ENCODE results near the gene CTSH. TPM values are rescaled to one million over a fixed set of nuclear protein-coding genes. Genes with fewer than 3 reads are reported as not detected.

The CTSH gene
- total RNA-seq, 4 donors from 2014 or later, result 8.6 to 70.2 (median 41.0) TPM

DNA sequence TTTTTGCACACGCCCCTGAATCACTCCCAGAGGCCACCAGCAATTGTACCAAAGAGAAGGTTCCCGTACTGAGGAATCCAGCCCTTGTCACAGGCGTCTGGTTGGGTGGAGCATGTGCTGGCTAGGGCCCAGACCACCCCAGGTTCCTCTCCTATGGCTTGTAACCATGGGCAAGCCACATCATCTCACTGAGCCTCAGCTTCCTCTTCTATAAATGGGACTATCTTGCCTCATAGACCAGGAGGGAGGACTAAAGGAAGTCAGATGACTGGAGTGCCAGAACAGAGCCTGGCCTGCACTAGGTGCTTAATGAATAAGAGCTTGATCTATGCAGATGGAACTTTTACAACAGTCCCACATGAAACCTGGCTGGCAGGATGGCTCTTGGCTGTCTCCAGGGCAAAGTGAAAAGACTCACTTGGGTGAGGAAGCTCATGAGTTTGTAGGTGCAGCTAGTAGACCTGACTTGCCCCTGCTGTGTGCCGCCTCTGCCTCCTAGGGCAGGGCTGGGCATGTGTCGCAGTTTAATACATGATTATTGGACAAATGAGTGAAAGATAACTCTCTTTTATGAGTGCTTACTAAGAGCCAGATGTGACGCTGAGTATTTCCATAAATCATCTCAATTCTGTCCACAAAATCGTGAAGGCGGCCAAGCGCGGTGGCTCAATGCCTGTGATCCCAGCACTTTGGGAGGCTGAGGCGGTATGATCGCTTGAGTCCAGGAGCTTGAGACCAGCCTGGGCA lies 29.3 kb downstream of the CTSH start:
- no peaks in the 10 kb centered on the region for H3K27me3 ChIP-seq
- no peak overlapping the region for H3K4me3 ChIP-seq
- WGBS, 2 donors (ENCODE audit: low coverage in 1 of 2), result 69 to 75% methylated on average over 7 to 12 of the region's 12 CpGs
- in situ Hi-C loops (cut with MboI; ENCODE audit: low pct_ligation_motif_present in 1 of 4, low pct_unique_long_range_greater_than_20kb in 1 of 4, low sequenced_read_pairs in 3 of 4), result loop anchor here in 3 of 4 donors (25.0 kb wide), 1 partner anchor 272 kb away; no protein-coding TSS in a partner anchor
- no peak for TF ChIP-seq EP300 (IDR thresholded peaks at IDR 0.05; ENCODE audit: low read depth)
- no peak for TF ChIP-seq POLR2A (IDR thresholded peaks at IDR 0.05)
- TF ChIP-seq POLR2AphosphoS5 (IDR thresholded peaks at IDR 0.05), result peak in 1 of 3 donors; percentile 46
- peak overlapping the region; percentile 44 to 81 (median 69) for H3K27ac ChIP-seq
- H3K36me3 ChIP-seq, result peaks cover 0 to 9% (median 0%) of the 10 kb centered on the region in 4 donors
- peak; percentile 37 for DNase-seq
- H3K4me1 ChIP-seq, result peaks cover 13 to 29% (median 18%) of the 10 kb centered on the region in 4 donors
- intact Hi-C loops (cut with DNase I; ENCODE audit: low total_unique reads), result no loop called here
- no peaks in the 10 kb centered on the region for H3K9me3 ChIP-seq

DNA sequence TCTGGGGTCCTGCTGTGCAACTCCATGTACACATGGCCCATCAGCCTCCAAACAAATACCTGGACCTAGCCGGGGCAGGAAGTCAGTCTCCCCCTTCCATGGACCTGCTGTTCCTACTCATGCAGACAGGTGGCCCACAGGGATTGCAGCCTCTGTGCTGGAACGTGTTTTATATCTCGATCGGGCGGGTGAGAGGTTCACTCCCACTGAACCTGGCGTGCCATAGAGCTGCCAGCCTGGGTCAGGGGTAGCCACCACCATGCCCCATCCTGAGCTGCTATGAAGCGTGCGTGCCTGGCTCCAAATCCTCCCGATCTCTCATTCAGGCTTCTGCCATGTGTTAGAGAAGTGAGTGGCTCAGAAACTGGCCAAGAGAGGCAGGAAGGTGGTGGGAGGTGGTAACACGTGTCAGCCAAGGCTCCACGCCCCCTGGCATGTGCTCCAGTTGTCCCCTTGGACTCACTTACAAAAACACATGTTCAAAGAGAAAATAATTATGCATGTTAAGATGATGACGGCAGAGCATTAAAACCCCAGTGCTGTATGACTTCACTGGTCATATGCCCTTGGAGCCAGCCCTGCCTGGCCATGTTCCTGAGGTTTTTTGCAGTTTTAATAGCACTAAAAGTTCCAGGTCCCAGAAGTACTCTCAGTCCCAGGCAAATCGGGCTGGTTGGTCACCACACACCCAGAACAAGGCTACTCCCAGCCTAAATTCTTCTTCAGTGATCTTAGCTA lies 30.6 kb downstream of the CTSH start:
- Histone ChIP-seq H3K4me3 (no peak overlapping the region), H3K27ac (peak overlapping the region; percentile 44 to 81 (median 69)), H3K27me3 (no peaks in the 10 kb centered on the region), H3K9me3 (no peaks in the 10 kb centered on the region), H3K4me1 (peaks cover 13 to 29% (median 18%) of the 10 kb centered on the region in 4 donors), H3K36me3 (peaks cover 0 to 6% (median 0%) of the 10 kb centered on the region in 4 donors)
- WGBS, 2 donors (ENCODE audit: low coverage in 1 of 2), result 65 to 78% methylated on average over 3 to 13 of the region's 13 CpGs
- in situ Hi-C loops (cut with MboI; ENCODE audit: low pct_ligation_motif_present in 1 of 4, low pct_unique_long_range_greater_than_20kb in 1 of 4, low sequenced_read_pairs in 3 of 4) (loop anchor here in 3 of 4 donors (25.0 kb wide), 1 partner anchor 273 kb away; no protein-coding TSS in a partner anchor), intact Hi-C loops (cut with DNase I; ENCODE audit: low total_unique reads) (loop anchor here (5.0 kb wide), 1 partner anchor 63 kb away; no protein-coding TSS in a partner anchor)
- DNase-seq, result no peak
- TF ChIP-seq, protein P1, sequence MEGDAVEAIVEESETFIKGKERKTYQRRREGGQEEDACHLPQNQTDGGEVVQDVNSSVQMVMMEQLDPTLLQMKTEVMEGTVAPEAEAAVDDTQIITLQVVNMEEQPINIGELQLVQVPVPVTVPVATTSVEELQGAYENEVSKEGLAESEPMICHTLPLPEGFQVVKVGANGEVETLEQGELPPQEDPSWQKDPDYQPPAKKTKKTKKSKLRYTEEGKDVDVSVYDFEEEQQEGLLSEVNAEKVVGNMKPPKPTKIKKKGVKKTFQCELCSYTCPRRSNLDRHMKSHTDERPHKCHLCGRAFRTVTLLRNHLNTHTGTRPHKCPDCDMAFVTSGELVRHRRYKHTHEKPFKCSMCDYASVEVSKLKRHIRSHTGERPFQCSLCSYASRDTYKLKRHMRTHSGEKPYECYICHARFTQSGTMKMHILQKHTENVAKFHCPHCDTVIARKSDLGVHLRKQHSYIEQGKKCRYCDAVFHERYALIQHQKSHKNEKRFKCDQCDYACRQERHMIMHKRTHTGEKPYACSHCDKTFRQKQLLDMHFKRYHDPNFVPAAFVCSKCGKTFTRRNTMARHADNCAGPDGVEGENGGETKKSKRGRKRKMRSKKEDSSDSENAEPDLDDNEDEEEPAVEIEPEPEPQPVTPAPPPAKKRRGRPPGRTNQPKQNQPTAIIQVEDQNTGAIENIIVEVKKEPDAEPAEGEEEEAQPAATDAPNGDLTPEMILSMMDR (IDR thresholded peaks at IDR 0.05), result peak; percentile 29 to 42 (median 39)
- TF ChIP-seq POLR2A (IDR thresholded peaks at IDR 0.05) (no peak), EP300 (IDR thresholded peaks at IDR 0.05; ENCODE audit: low read depth) (peak; percentile 32), POLR2AphosphoS5 (IDR thresholded peaks at IDR 0.05) (peak in 2 of 3 donors; percentile 2 to 17)

DNA sequence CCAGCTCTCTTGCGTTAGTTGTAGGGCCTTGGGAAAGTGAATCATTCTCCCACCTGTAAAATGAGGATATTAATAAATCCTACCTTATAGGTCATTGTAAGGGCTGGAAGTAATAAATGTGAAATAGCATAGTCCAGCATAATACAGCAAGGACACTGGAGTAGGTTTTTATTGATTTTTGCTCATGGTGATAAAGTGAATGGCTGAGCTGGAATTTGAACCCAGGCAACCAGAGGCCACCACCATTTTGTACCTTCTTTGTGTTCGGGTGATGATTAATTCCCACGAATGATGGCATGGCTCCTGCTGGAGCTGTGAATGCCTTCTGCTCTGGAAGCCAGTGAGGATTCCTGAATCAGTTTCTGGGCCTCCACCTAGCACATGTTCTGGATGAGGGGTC lies 31.8 kb downstream of the CTSH start:
- DNase-seq, result no peak
- Histone ChIP-seq H3K9me3 (no peaks in the 10 kb centered on the region), H3K27ac (peak overlapping the region in 1 of 4 donors; percentile 75), H3K4me3 (no peak overlapping the region), H3K27me3 (no peaks in the 10 kb centered on the region), H3K36me3 (peaks cover 0 to 6% (median 0%) of the 10 kb centered on the region in 4 donors), H3K4me1 (peaks cover 13 to 29% (median 18%) of the 10 kb centered on the region in 4 donors)
- intact Hi-C loops (cut with DNase I; ENCODE audit: low total_unique reads) (loop anchor here (5.0 kb wide), 1 partner anchor 64 kb away; no protein-coding TSS in a partner anchor), in situ Hi-C loops (cut with MboI; ENCODE audit: low pct_ligation_motif_present in 1 of 4, low pct_unique_long_range_greater_than_20kb in 1 of 4, low sequenced_read_pairs in 3 of 4) (loop anchor here in 3 of 4 donors (25.0 kb wide), 1 partner anchor 274 kb away; no protein-coding TSS in a partner anchor)
- TF ChIP-seq POLR2A (IDR thresholded peaks at IDR 0.05) (no peak), POLR2AphosphoS5 (IDR thresholded peaks at IDR 0.05) (no peak), EP300 (IDR thresholded peaks at IDR 0.05; ENCODE audit: low read depth) (no peak)
- TF ChIP-seq, protein P1 (IDR thresholded peaks at IDR 0.05), result no peak
- 95 to 100% methylated on average over 1 to 3 of the region's 3 CpGs for WGBS, 2 donors (ENCODE audit: low coverage in 1 of 2)

DNA sequence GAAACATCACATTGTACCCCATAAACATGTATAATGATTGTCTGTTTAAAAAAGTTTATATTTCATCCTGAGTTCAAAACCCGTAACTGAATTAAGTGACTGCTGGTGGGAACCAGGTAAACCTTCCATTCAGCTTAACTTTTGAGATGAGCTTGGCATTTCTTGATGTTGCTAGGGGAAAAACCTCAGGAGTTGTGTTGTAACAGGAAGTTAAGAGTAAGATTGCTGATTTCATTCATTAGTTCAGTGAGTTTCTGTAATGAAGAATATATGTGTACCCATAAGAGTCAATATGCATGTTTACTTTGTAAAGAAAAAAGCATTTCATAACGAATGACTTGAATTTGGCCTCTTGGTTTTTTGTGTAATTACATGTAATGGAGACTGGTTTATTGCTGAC lies 32.5 kb downstream of the CTSH start:
- H3K27ac ChIP-seq, result no peak overlapping the region
- H3K4me3 ChIP-seq, result no peak overlapping the region
- intact Hi-C loops (cut with DNase I; ENCODE audit: low total_unique reads) (loop anchor here (5.0 kb wide), 1 partner anchor 65 kb away; no protein-coding TSS in a partner anchor), in situ Hi-C loops (cut with MboI; ENCODE audit: low pct_ligation_motif_present in 1 of 4, low pct_unique_long_range_greater_than_20kb in 1 of 4, low sequenced_read_pairs in 3 of 4) (loop anchor here in 3 of 4 donors (25.0 kb wide), 1 partner anchor 275 kb away; no protein-coding TSS in a partner anchor)
- 70 to 82% methylated on average over 2 of the region's 2 CpGs for WGBS, 2 donors (ENCODE audit: low coverage in 1 of 2)
- H3K27me3 ChIP-seq, result no peaks in the 10 kb centered on the region
- H3K4me1 ChIP-seq, result peaks cover 13 to 24% (median 16%) of the 10 kb centered on the region in 4 donors
- TF ChIP-seq POLR2A (IDR thresholded peaks at IDR 0.05) (no peak), EP300 (IDR thresholded peaks at IDR 0.05; ENCODE audit: low read depth) (no peak), POLR2AphosphoS5 (IDR thresholded peaks at IDR 0.05) (no peak)
- TF ChIP-seq, protein P1 (IDR thresholded peaks at IDR 0.05), result no peak
- peaks cover 0 to 6% (median 0%) of the 10 kb centered on the region in 4 donors for H3K36me3 ChIP-seq
- H3K9me3 ChIP-seq, result no peaks in the 10 kb centered on the region
- no peak for DNase-seq

All from transverse colon (tissue), 4 donors.